ENCODE data around the gene PDGFB.
"Not testable (repeated sequence)": the region's sequence is repeated elsewhere in the genome, so short reads cannot be mapped to it uniquely, and the experiment has no call there.

PDGFB gene

GRCh38 chr22:39226353-39226752 lies 18.4 kb downstream of the PDGFB start:
- no peak for DNase-seq (ENCODE audit: low spot score)

GRCh38 chr22:39225591-39225990 lies 19.2 kb downstream of the PDGFB start:
- no peak for DNase-seq (ENCODE audit: low spot score)

GRCh38 chr22:39224550-39224949 lies 20.2 kb downstream of the PDGFB start:
- DNase-seq (ENCODE audit: low spot score), result no peak

- DNase-seq (ENCODE audit: low spot score), result no peak
Measured at GRCh38 chr22:39223091-39223710, 21.6 kb downstream of the PDGFB start.

GRCh38 chr22:39221999-39222686 lies 22.6 kb downstream of the PDGFB start:
- no peak for DNase-seq (ENCODE audit: low spot score)

GRCh38 chr22:39220890-39221850 lies 23.6 kb downstream of the PDGFB start:
- DNase-seq (ENCODE audit: low spot score), result no peak

- no peak for DNase-seq (ENCODE audit: low spot score)
Measured at GRCh38 chr22:39220450-39220849, 24.3 kb downstream of the PDGFB start.

- DNase-seq (ENCODE audit: low spot score), result no peak
Measured at GRCh38 chr22:39219071-39220039, 25.4 kb downstream of the PDGFB start.

GRCh38 chr22:39218432-39218831 lies 26.4 kb downstream of the PDGFB start:
- DNase-seq (ENCODE audit: low spot score), result not testable (repeated sequence)

- no peak for DNase-seq (ENCODE audit: low spot score)
Measured at GRCh38 chr22:39216143-39216490, 28.7 kb downstream of the PDGFB start.

GRCh38 chr22:39215426-39216142 lies 29.2 kb downstream of the PDGFB start:
- DNase-seq (ENCODE audit: low spot score), result no peak

- DNase-seq (ENCODE audit: low spot score), result no peak
Measured at GRCh38 chr22:39215070-39215396, 29.7 kb downstream of the PDGFB start.

GRCh38 chr22:39214383-39215069 lies 30.3 kb downstream of the PDGFB start:
- DNase-seq (ENCODE audit: low spot score), result no peak

- no peak for DNase-seq (ENCODE audit: low spot score)
Measured at GRCh38 chr22:39214006-39214382, 30.8 kb downstream of the PDGFB start.

GRCh38 chr22:39212721-39213376 lies 31.9 kb downstream of the PDGFB start:
- DNase-seq (ENCODE audit: low spot score), result no peak

GRCh38 chr22:39209756-39210155 lies 35.0 kb downstream of the PDGFB start:
- DNase-seq (ENCODE audit: low spot score), result no peak

GRCh38 chr22:39208013-39208680 lies 36.6 kb downstream of the PDGFB start:
- DNase-seq (ENCODE audit: low spot score), result no peak

- no peak for DNase-seq (ENCODE audit: low spot score)
Measured at GRCh38 chr22:39207141-39208012, 37.4 kb downstream of the PDGFB start.
